ENCODE results near the gene LDLRAP1.
"Not testable (repeated sequence)": the region's sequence is repeated elsewhere in the genome, so short reads cannot be mapped to it uniquely, and the experiment has no call there.

LDLRAP1 gene

GRCh38 chr1:25583519-25584370 lies 40.3 kb downstream of the LDLRAP1 start:
- H4K20me1 ChIP-seq (ENCODE audit: insufficient read depth, low read length): no peaks in the 10 kb centered on the region
- no peaks in the 10 kb centered on the region for H3K9me3 ChIP-seq (ENCODE audit: low read length)
- H3K4me1 ChIP-seq (ENCODE audit: insufficient read depth, low read length, severe bottlenecking): peaks cover 10% of the 10 kb centered on the region
- TF ChIP-seq, protein P1, sequence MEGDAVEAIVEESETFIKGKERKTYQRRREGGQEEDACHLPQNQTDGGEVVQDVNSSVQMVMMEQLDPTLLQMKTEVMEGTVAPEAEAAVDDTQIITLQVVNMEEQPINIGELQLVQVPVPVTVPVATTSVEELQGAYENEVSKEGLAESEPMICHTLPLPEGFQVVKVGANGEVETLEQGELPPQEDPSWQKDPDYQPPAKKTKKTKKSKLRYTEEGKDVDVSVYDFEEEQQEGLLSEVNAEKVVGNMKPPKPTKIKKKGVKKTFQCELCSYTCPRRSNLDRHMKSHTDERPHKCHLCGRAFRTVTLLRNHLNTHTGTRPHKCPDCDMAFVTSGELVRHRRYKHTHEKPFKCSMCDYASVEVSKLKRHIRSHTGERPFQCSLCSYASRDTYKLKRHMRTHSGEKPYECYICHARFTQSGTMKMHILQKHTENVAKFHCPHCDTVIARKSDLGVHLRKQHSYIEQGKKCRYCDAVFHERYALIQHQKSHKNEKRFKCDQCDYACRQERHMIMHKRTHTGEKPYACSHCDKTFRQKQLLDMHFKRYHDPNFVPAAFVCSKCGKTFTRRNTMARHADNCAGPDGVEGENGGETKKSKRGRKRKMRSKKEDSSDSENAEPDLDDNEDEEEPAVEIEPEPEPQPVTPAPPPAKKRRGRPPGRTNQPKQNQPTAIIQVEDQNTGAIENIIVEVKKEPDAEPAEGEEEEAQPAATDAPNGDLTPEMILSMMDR (IDR thresholded peaks at IDR 0.05; ENCODE audit: low read length): no peak
- TF ChIP-seq EZH2 (IDR thresholded peaks at IDR 0.05; ENCODE audit: borderline replicate concordance, low read length): no peak
- no peaks in the 10 kb centered on the region for H3K36me3 ChIP-seq (ENCODE audit: insufficient read depth, low read length)
- no peak overlapping the region for H3K4me2 ChIP-seq (ENCODE audit: low read length)
- H3K27me3 ChIP-seq (ENCODE audit: insufficient read depth, low read length): no peaks in the 10 kb centered on the region
- no peaks in the 10 kb centered on the region for H3K79me2 ChIP-seq (ENCODE audit: insufficient read depth, low read length)
- H2AFZ ChIP-seq (ENCODE audit: low read length): no peak overlapping the region
- no peak overlapping the region for H3K27ac ChIP-seq (ENCODE audit: low read depth, low read length, poor library complexity, severe bottlenecking)
- H3F3A ChIP-seq (ENCODE audit: insufficient read depth, low read length): no peaks in the 10 kb centered on the region
- no peaks in the 10 kb centered on the region for H3K9me2 ChIP-seq (ENCODE audit: low read depth, low read length)
- no peak overlapping the region for H3K4me3 ChIP-seq (ENCODE audit: low read depth, low read length, poor library complexity, severe bottlenecking)
- H3K9ac ChIP-seq (ENCODE audit: low read length): no peak overlapping the region

GRCh38 chr1:25586181-25586588 lies 42.8 kb downstream of the LDLRAP1 start:
- Histone ChIP-seq H3K4me3 (ENCODE audit: low read depth, low read length, poor library complexity, severe bottlenecking) (no peak overlapping the region), H3K9ac (ENCODE audit: low read length) (no peak overlapping the region), H3K9me3 (ENCODE audit: low read length) (no peaks in the 10 kb centered on the region), H3K4me1 (ENCODE audit: insufficient read depth, low read length, severe bottlenecking) (peaks cover 10% of the 10 kb centered on the region), H3K27ac (ENCODE audit: low read depth, low read length, poor library complexity, severe bottlenecking) (no peak overlapping the region), H4K20me1 (ENCODE audit: insufficient read depth, low read length) (no peaks in the 10 kb centered on the region), H3K79me2 (ENCODE audit: insufficient read depth, low read length) (no peaks in the 10 kb centered on the region), H3K4me2 (ENCODE audit: low read length) (no peak overlapping the region), H3K9me2 (ENCODE audit: low read depth, low read length) (no peaks in the 10 kb centered on the region), H3K36me3 (ENCODE audit: insufficient read depth, low read length) (no peaks in the 10 kb centered on the region), H3K27me3 (ENCODE audit: insufficient read depth, low read length) (no peaks in the 10 kb centered on the region), H2AFZ (ENCODE audit: low read length) (no peak overlapping the region), H3F3A (ENCODE audit: insufficient read depth, low read length) (no peaks in the 10 kb centered on the region)
- TF ChIP-seq, protein P1 (IDR thresholded peaks at IDR 0.05; ENCODE audit: low read length): no peak
- no peak for TF ChIP-seq EZH2 (IDR thresholded peaks at IDR 0.05; ENCODE audit: borderline replicate concordance, low read length)

GRCh38 chr1:25587290-25587689 lies 43.9 kb downstream of the LDLRAP1 start:
- no peaks in the 10 kb centered on the region for H3K9me3 ChIP-seq (ENCODE audit: low read length)
- peaks cover 10% of the 10 kb centered on the region for H3K4me1 ChIP-seq (ENCODE audit: insufficient read depth, low read length, severe bottlenecking)
- no peak overlapping the region for H3K4me3 ChIP-seq (ENCODE audit: low read depth, low read length, poor library complexity, severe bottlenecking)
- H3K27ac ChIP-seq (ENCODE audit: low read depth, low read length, poor library complexity, severe bottlenecking): no peak overlapping the region
- no peaks in the 10 kb centered on the region for H3K79me2 ChIP-seq (ENCODE audit: insufficient read depth, low read length)
- H3K4me2 ChIP-seq (ENCODE audit: low read length): no peak overlapping the region
- no peaks in the 10 kb centered on the region for H3K36me3 ChIP-seq (ENCODE audit: insufficient read depth, low read length)
- H3F3A ChIP-seq (ENCODE audit: insufficient read depth, low read length): no peaks in the 10 kb centered on the region
- TF ChIP-seq, protein P1 (IDR thresholded peaks at IDR 0.05; ENCODE audit: low read length): no peak
- TF ChIP-seq EZH2 (IDR thresholded peaks at IDR 0.05; ENCODE audit: borderline replicate concordance, low read length): no peak
- H3K27me3 ChIP-seq (ENCODE audit: insufficient read depth, low read length): no peaks in the 10 kb centered on the region
- H3K9me2 ChIP-seq (ENCODE audit: low read depth, low read length): no peaks in the 10 kb centered on the region
- no peak overlapping the region for H2AFZ ChIP-seq (ENCODE audit: low read length)
- no peak overlapping the region for H3K9ac ChIP-seq (ENCODE audit: low read length)
- no peaks in the 10 kb centered on the region for H4K20me1 ChIP-seq (ENCODE audit: insufficient read depth, low read length)

DNA sequence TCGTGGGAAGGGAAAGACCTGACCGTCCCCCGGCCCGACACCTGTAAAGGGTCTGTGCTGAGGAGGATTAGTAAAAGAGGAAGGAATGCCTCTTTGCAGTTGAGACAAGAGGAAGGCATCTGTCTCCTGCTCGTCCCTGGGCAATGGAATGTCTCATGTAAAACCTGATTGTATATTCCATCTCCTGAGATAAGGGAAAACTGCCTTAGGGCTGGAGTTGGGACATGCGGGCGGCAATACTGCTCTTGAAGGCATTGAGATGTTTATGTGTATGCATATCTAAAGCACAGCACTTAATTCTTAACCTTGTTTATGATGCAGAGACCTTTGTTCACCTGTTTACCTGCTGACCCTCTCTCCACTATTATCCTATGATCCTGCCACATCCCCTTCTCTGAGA lies 44.8 kb downstream of the LDLRAP1 start:
- not testable (repeated sequence) for H3K27me3 ChIP-seq (ENCODE audit: insufficient read depth, low read length); H3K27ac ChIP-seq (ENCODE audit: low read depth, low read length, poor library complexity, severe bottlenecking); H3K4me3 ChIP-seq (ENCODE audit: low read depth, low read length, poor library complexity, severe bottlenecking); H3K9ac ChIP-seq (ENCODE audit: low read length); H3K4me2 ChIP-seq (ENCODE audit: low read length); H3K79me2 ChIP-seq (ENCODE audit: insufficient read depth, low read length); H3K4me1 ChIP-seq (ENCODE audit: insufficient read depth, low read length, severe bottlenecking); H2AFZ ChIP-seq (ENCODE audit: low read length); H3F3A ChIP-seq (ENCODE audit: insufficient read depth, low read length); H4K20me1 ChIP-seq (ENCODE audit: insufficient read depth, low read length); H3K36me3 ChIP-seq (ENCODE audit: insufficient read depth, low read length); H3K9me3 ChIP-seq (ENCODE audit: low read length); H3K9me2 ChIP-seq (ENCODE audit: low read depth, low read length)

GRCh38 chr1:25588786-25589185 lies 45.4 kb downstream of the LDLRAP1 start:
- not testable (repeated sequence) for H3K9me2 ChIP-seq (ENCODE audit: low read depth, low read length); H3F3A ChIP-seq (ENCODE audit: insufficient read depth, low read length); H3K4me3 ChIP-seq (ENCODE audit: low read depth, low read length, poor library complexity, severe bottlenecking); H3K9ac ChIP-seq (ENCODE audit: low read length); H2AFZ ChIP-seq (ENCODE audit: low read length); H3K27ac ChIP-seq (ENCODE audit: low read depth, low read length, poor library complexity, severe bottlenecking); H3K79me2 ChIP-seq (ENCODE audit: insufficient read depth, low read length); H4K20me1 ChIP-seq (ENCODE audit: insufficient read depth, low read length); H3K27me3 ChIP-seq (ENCODE audit: insufficient read depth, low read length); H3K36me3 ChIP-seq (ENCODE audit: insufficient read depth, low read length); H3K4me1 ChIP-seq (ENCODE audit: insufficient read depth, low read length, severe bottlenecking); H3K4me2 ChIP-seq (ENCODE audit: low read length); H3K9me3 ChIP-seq (ENCODE audit: low read length)
